ENCODE measurements around the gene HTR3A.

HTR3A gene

GRCh38 chr11:113998574-113998973 is 23.7 kb downstream of the HTR3A start:
- no peaks in the 10 kb centered on the region for H3K9me3 Mint-ChIP-seq
- H3K27me3 Mint-ChIP-seq (ENCODE audit: low read depth) = peaks cover 67% of the 10 kb centered on the region
- H3K4me3 Mint-ChIP-seq = no peak overlapping the region
- no peak overlapping the region for H3K27ac Mint-ChIP-seq
- no peak for TF ChIP-seq CTCF (IDR thresholded peaks at IDR 0.05; ENCODE audit: unreplicated experiment in 3 of 3)
- H3K4me1 Mint-ChIP-seq = no peaks in the 10 kb centered on the region
- H3K36me3 Mint-ChIP-seq (ENCODE audit: low read depth) = no peaks in the 10 kb centered on the region

- Mint-ChIP-seq H3K36me3 (ENCODE audit: low read depth) (no peaks in the 10 kb centered on the region), H3K27me3 (ENCODE audit: low read depth) (peaks cover 51% of the 10 kb centered on the region), H3K9me3 (no peaks in the 10 kb centered on the region), H3K4me3 (no peak overlapping the region), H3K4me1 (no peaks in the 10 kb centered on the region), H3K27ac (no peak overlapping the region)
- TF ChIP-seq CTCF (IDR thresholded peaks at IDR 0.05; ENCODE audit: unreplicated experiment in 3 of 3) = no peak
These were observed 25.6 kb downstream of the HTR3A start for GRCh38 chr11:114000526-114000925.

- Mint-ChIP-seq H3K36me3 (ENCODE audit: low read depth) (no peaks in the 10 kb centered on the region), H3K9me3 (no peaks in the 10 kb centered on the region), H3K4me3 (no peak overlapping the region), H3K27me3 (ENCODE audit: low read depth) (peaks cover 42% of the 10 kb centered on the region), H3K27ac (no peak overlapping the region), H3K4me1 (no peaks in the 10 kb centered on the region)
- TF ChIP-seq CTCF (IDR thresholded peaks at IDR 0.05; ENCODE audit: unreplicated experiment in 3 of 3) = no peak
These were observed 26.5 kb downstream of the HTR3A start for GRCh38 chr11:114001416-114001815.

GRCh38 chr11:114008331-114008730 is 33.4 kb downstream of the HTR3A start:
- no peak for TF ChIP-seq CTCF (IDR thresholded peaks at IDR 0.05; ENCODE audit: unreplicated experiment in 3 of 3)
- H3K4me1 Mint-ChIP-seq = no peaks in the 10 kb centered on the region
- H3K4me3 Mint-ChIP-seq = no peak overlapping the region
- H3K36me3 Mint-ChIP-seq (ENCODE audit: low read depth) = no peaks in the 10 kb centered on the region
- no peak overlapping the region for H3K27ac Mint-ChIP-seq
- H3K27me3 Mint-ChIP-seq (ENCODE audit: low read depth) = peaks cover 17% of the 10 kb centered on the region
- no peaks in the 10 kb centered on the region for H3K9me3 Mint-ChIP-seq

- no peak overlapping the region for H3K4me3 Mint-ChIP-seq
- no peaks in the 10 kb centered on the region for H3K36me3 Mint-ChIP-seq (ENCODE audit: low read depth)
- H3K4me1 Mint-ChIP-seq = no peaks in the 10 kb centered on the region
- no peaks in the 10 kb centered on the region for H3K9me3 Mint-ChIP-seq
- H3K27me3 Mint-ChIP-seq (ENCODE audit: low read depth) = peaks cover 17% of the 10 kb centered on the region
- TF ChIP-seq CTCF (IDR thresholded peaks at IDR 0.05; ENCODE audit: unreplicated experiment in 3 of 3) = no peak
- no peak overlapping the region for H3K27ac Mint-ChIP-seq
These were observed 36.0 kb downstream of the HTR3A start for GRCh38 chr11:114010931-114011330.

- Mint-ChIP-seq H3K27ac (no peak overlapping the region), H3K9me3 (no peaks in the 10 kb centered on the region), H3K4me3 (no peak overlapping the region), H3K27me3 (ENCODE audit: low read depth) (peaks cover 17% of the 10 kb centered on the region), H3K4me1 (no peaks in the 10 kb centered on the region), H3K36me3 (ENCODE audit: low read depth) (no peaks in the 10 kb centered on the region)
- no peak for TF ChIP-seq CTCF (IDR thresholded peaks at IDR 0.05; ENCODE audit: unreplicated experiment in 3 of 3)
These were observed 36.5 kb downstream of the HTR3A start for GRCh38 chr11:114011443-114011842.
